ENCODE measurements around the gene JADE2. TPM values are rescaled to one million over a fixed set of nuclear protein-coding genes. Genes with fewer than 3 reads are reported as not detected.
A peak's percentile ranks its signal among the peaks of the same experiment; 100 is the strongest.

JADE2 gene
- total RNA-seq, 6 experiments from 2014 or later: 6.1 to 14.8 (median 8.4) TPM

- H3K27me3 ChIP-seq: no peaks in the 10 kb centered on the region
- ATAC-seq (no peak), DNase-seq (peak in 1 of 3 donors; percentile 37)
- H3K27ac ChIP-seq: peak overlapping the region in 1 of 3 donors; percentile 58
- no peak for TF ChIP-seq POLR2A (IDR thresholded peaks at IDR 0.05)
- H3K4me3 ChIP-seq: no peak overlapping the region
- peaks cover 0 to 16% (median 5%) of the 10 kb centered on the region in 4 donors for H3K36me3 ChIP-seq
- H3K9me3 ChIP-seq: no peaks in the 10 kb centered on the region
- intact Hi-C loops (cut with DNase I): loop anchor here (5.0 to 10.0 kb wide), 2 partner anchors 187 to 270 kb away; no protein-coding TSS in a partner anchor
- 94% methylated on average over 3 of the region's 5 CpGs for WGBS (ENCODE audit: insufficient coverage, low coverage, low lambda C conversion rate, missing lambda C conversion rate)
- peaks cover 0 to 22% (median 9%) of the 10 kb centered on the region in 4 donors for H3K4me1 ChIP-seq
Measured at GRCh38 chr5:134582281-134582680, 56.8 kb downstream of the JADE2 start.

DNA sequence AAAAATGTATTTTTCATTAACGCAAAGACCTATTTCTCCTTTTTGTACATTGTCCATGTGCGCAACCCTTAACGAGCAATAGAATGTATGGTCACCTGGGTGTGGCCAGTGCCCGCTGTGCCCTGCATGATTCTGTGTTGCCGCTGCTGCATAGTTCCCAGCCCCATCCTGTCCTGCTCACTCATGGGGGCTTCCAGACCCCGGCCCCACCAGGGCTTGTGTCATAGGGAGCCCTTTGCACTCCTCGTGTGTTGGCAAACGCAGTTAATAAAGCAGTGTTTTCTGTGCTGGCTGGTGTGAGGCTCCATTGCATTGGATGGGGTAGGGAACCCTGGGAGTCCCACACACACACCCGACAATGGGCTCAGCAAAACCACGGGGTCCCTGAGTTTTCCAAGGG, 57.5 kb downstream of the JADE2 start:
- H3K36me3 ChIP-seq: peaks cover 0 to 16% (median 5%) of the 10 kb centered on the region in 4 donors

GRCh38 chr5:134583766-134584165, 58.3 kb downstream of the JADE2 start:
- no peak overlapping the region for H3K4me3 ChIP-seq
- H3K27me3 ChIP-seq: no peaks in the 10 kb centered on the region
- no peak overlapping the region for H3K27ac ChIP-seq
- no peak for TF ChIP-seq POLR2A (IDR thresholded peaks at IDR 0.05)
- TF ChIP-seq, protein P1, sequence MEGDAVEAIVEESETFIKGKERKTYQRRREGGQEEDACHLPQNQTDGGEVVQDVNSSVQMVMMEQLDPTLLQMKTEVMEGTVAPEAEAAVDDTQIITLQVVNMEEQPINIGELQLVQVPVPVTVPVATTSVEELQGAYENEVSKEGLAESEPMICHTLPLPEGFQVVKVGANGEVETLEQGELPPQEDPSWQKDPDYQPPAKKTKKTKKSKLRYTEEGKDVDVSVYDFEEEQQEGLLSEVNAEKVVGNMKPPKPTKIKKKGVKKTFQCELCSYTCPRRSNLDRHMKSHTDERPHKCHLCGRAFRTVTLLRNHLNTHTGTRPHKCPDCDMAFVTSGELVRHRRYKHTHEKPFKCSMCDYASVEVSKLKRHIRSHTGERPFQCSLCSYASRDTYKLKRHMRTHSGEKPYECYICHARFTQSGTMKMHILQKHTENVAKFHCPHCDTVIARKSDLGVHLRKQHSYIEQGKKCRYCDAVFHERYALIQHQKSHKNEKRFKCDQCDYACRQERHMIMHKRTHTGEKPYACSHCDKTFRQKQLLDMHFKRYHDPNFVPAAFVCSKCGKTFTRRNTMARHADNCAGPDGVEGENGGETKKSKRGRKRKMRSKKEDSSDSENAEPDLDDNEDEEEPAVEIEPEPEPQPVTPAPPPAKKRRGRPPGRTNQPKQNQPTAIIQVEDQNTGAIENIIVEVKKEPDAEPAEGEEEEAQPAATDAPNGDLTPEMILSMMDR (IDR thresholded peaks at IDR 0.05): no peak
- ATAC-seq: no peak
- H3K4me1 ChIP-seq: peaks cover 0 to 22% (median 9%) of the 10 kb centered on the region in 4 donors
- WGBS (ENCODE audit: insufficient coverage, low coverage, low lambda C conversion rate, missing lambda C conversion rate): 62% methylated on average over 2 of the region's 2 CpGs
- intact Hi-C loops (cut with DNase I): loop anchor here (5.0 to 10.0 kb wide), 2 partner anchors 189 to 271 kb away; no protein-coding TSS in a partner anchor
- no peak for DNase-seq
- H3K9me3 ChIP-seq: no peaks in the 10 kb centered on the region
- peaks cover 0 to 11% (median 2%) of the 10 kb centered on the region in 4 donors for H3K36me3 ChIP-seq

More for the DNA sequence above, 57.5 kb downstream of the JADE2 start:
- WGBS (ENCODE audit: insufficient coverage, low coverage, low lambda C conversion rate, missing lambda C conversion rate): 82% methylated on average over 10 of the region's 10 CpGs
- no peak overlapping the region for H3K27ac ChIP-seq
- no peak overlapping the region for H3K4me3 ChIP-seq
- no peaks in the 10 kb centered on the region for H3K27me3 ChIP-seq
- no peaks in the 10 kb centered on the region for H3K9me3 ChIP-seq
- DNase-seq: peak in 1 of 3 donors; percentile 34
- TF ChIP-seq, protein P1 (IDR thresholded peaks at IDR 0.05): no peak
- no peak for TF ChIP-seq POLR2A (IDR thresholded peaks at IDR 0.05)
- ATAC-seq: no peak
- intact Hi-C loops (cut with DNase I): loop anchor here (5.0 to 10.0 kb wide), 2 partner anchors 188 to 271 kb away; no protein-coding TSS in a partner anchor
- H3K4me1 ChIP-seq: peaks cover 0 to 22% (median 9%) of the 10 kb centered on the region in 4 donors

DNA sequence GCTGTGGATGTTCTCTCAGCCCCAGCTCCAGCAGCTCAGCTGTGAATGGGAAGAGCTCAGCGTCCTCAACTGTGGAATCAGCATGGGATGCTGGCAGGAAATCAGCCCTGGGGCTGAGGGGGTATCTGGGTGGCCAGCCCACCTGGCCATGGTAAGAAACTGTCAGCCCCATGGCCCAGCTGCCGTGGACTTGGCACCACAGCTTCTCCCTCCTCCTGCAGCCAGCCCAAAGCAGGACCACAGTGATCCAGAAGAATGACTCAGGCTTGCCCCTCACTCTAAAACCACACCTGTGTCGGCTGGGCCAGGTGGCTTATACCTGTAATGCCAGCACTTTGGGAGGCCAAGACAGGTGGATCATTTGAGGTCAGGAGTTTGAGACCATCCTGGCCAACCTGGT, 59.2 kb downstream of the JADE2 start:
- Histone ChIP-seq H3K9me3 (no peaks in the 10 kb centered on the region), H3K4me1 (peaks cover 0 to 22% (median 9%) of the 10 kb centered on the region in 4 donors), H3K27me3 (no peaks in the 10 kb centered on the region), H3K36me3 (peaks cover 0 to 2% (median 0%) of the 10 kb centered on the region in 4 donors), H3K4me3 (no peak overlapping the region), H3K27ac (no peak overlapping the region)
- peak in 1 of 3 donors; percentile 27 for DNase-seq
- intact Hi-C loops (cut with DNase I): loop anchor here (5.0 to 10.0 kb wide), 2 partner anchors 190 to 272 kb away; no protein-coding TSS in a partner anchor
- TF ChIP-seq POLR2A (IDR thresholded peaks at IDR 0.05): no peak
- TF ChIP-seq, protein P1 (IDR thresholded peaks at IDR 0.05): no peak
- WGBS (ENCODE audit: insufficient coverage, low coverage, low lambda C conversion rate, missing lambda C conversion rate): no CpG with 5 or more reads among the region's 3 CpGs
- ATAC-seq: no peak

DNA sequence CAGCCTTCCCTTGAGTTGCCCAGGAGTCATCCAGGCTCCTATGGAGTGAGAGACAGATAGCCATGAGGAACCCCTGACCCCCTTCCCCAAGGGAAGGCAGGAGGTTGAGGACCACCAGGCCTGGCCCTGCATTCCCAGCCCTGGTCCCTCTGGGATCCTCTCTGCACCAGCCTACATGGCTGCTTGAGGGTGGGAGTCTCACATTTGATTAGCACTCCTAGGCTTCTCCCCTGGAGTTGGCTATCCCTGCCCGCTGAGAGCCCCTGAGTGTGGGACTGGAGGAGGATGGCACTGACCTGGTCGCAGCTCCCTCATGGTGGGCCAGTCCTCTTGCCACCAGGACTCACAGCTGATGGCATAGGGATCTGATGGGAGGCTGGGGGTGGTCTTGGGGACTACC, 60.5 kb downstream of the JADE2 start:
- H3K4me1 ChIP-seq: peaks cover 0 to 18% (median 7%) of the 10 kb centered on the region in 4 donors
- no peak overlapping the region for H3K4me3 ChIP-seq
- intact Hi-C loops (cut with DNase I): loop anchor here in 1 of 2 donors (10.0 kb wide), 1 partner anchor 191 kb away; no protein-coding TSS in a partner anchor
- ATAC-seq (no peak), DNase-seq (peak in 1 of 3 donors; percentile 35)
- no peak for TF ChIP-seq POLR2A (IDR thresholded peaks at IDR 0.05)
- TF ChIP-seq, protein P1 (IDR thresholded peaks at IDR 0.05): no peak
- no peaks in the 10 kb centered on the region for H3K36me3 ChIP-seq
- WGBS (ENCODE audit: insufficient coverage, low coverage, low lambda C conversion rate, missing lambda C conversion rate): no CpG with 5 or more reads among the region's 2 CpGs
- no peak overlapping the region for H3K27ac ChIP-seq
- no peaks in the 10 kb centered on the region for H3K9me3 ChIP-seq
- H3K27me3 ChIP-seq: no peaks in the 10 kb centered on the region

Measured in right lobe of liver (tissue), 6 donors.